IPS-11a (cell line): Measurements from ENCODE around the gene NID1.
"Not testable (repeated sequence)": the region's sequence is repeated elsewhere in the genome, so short reads cannot be mapped to it uniquely, and the experiment has no call there.

Experiments
- H3K4me3 ChIP-seq: one replicate; pipeline ENCODE4 v1.5.1; 2013; ENCODE audit warnings: low read depth, low read length, control low read depth

NID1 gene

DNA sequence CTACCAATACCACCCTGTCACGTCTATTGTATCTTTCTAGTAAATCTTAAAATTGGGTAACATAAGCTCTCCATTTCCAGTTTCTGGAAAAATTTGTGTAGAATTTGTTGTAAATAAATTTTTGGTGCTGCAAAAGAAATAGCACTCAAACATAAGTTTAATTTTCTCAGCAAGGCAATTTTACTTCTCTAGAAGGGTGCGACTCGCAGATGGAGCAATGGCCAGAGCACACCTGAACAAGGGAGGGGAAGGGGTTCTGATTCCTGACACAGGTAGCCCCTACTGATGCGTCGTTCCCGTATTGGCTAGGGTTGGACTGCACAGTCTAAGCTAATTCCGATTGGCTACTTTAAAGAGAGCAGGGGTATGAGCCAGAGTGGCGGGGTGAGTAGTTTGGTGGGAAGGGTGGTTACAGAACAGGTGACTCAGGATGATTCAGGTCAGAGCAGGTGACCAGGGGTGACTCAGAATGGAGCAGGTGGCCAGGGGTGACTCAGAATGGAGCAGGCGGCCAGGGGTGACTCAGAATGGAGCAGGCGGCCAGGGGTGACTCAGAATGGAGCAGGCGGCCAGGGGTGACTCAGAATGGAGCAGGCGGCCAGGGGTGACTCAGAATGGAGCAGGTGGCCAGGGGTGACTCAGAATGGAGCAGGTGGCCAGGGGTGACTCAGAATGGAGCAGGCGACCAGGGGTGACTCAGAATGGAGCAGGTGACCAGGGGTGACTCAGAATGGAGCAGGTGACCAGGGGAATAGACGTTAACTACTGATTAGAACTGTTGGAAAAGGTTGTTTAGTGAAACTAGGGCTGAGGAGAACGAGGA is 32.0 kb upstream of the NID1 start:
- not testable (repeated sequence) for H3K4me3 ChIP-seq

DNA sequence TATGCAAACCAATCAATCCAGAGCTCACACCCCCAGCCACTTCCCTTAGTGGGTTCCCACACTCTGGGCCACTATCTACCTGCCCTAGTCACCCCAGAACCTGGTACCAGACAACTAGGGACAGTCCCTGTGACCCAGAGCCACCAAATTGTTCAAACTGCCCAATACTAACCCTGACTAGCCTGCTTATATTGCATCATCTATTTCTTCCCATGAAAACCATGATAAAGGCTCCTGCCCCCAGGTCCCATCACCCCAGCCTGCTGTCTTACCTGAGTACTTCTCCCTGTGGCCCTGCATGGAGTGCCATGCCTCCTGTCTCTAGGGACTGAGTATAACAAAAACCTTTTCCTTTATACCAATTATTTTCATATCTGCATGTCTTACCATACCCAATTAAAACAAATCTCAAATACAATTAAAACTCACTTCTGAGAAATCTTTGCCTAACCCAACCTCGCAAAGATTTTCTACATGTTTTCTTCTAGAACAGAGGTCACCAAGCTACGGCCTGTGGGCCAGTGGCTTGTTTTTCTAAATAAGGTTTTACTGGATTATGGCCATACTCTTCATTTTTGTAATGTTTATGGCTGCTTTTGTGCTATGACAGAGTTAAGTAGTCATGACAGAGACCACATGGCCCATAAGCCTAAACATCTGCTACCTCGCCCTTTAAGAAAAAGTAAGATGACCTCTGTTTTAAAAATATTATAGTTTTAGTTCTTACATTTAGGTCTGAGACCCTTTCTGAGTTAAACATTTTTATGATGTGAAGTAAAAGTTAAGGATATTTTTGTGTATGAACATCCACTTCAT is 31.0 kb upstream of the NID1 start:
- H3K4me3 ChIP-seq, result no peak overlapping the region

DNA sequence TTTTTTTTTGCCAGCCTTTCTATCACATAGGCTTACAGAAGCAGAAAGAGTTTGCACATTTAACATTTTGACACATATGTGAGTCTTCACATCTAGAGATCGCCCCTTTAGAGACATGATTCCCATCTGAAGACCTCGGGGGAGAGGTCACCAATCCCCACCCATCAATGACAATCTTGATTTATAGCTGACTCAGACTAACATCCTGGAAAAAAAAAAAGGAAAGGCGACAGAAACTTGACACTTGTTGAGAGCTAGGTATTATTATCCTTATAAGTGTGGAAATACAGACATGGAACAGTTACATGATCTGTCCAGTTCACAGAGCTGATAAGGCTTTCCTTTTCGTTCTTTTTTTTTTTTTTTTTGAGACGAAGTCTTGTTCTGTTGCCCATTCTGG is 28.0 kb upstream of the NID1 start:
- no peak overlapping the region for H3K4me3 ChIP-seq

DNA sequence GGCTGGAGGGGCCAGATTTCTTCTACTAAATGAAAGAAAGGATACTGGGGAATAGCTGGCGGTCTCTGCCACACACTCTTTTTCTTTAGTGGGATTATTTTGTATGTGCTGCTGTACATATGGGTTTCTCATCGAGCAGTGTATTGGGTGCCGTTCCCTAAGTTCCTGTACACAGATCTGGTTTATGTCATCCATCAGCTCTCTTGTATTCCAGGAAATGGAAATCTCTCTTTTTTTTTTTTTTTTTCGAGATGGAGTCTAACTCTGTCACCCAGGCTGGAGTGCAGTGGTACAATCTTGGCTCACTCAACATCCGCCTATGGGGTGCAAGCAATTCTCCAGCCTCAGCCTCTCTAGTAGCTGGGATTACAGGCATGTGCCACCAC is 27.0 kb upstream of the NID1 start:
- H3K4me3 ChIP-seq, result no peak overlapping the region

DNA sequence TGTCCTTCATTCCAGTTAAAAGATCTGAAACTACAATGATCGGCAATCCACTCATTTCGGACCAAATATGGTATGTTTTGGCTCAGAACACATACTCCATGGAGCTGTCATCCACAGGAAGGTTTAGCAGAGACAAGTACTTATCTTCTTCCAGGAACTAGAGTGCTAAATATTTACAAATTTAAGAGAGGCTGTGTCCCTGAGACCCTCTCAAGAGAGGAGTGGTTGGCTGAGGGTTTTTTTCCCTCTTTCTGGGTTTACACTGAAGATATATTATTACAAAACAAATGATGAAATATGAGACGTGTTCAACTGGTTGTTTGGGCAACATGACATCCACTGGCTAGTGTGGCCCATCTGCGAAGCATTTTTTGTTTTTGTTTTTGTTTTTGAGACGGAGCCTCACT is 25.9 kb upstream of the NID1 start:
- no peak overlapping the region for H3K4me3 ChIP-seq

DNA sequence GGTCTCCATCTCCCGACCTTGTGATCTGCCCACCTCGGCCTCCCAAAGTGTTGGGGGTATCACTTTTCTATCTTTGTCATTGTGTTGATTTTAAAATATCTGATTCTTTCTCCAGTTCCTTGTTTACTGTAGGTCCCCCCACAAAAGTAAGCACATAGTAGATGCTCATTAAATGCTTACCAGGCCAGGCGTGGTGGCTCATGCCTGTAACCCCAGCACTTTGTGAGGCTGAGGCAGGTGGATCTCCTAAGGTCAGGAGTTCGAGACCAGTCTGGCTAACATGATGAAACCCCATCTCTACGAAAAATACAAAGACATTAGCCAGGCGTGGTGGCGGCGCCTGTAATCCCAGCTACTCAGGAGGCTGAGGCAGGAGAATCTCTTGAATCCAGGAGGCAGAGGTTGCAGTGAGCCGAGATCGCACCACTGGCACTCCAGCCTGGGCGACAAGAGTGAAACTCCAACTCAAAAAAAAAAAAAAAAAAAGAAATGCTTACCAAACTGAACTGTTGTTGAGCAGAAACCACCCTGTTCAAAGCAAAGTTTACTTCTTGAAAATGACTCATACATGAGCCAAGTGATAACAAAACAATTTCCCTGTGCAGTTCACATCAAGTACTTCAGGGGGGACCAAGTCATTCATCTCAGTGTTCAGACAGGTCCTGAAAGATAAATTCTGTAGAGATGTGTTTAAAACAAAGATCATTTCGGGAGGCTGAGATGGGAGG is 24.3 kb upstream of the NID1 start:
- H3K4me3 ChIP-seq, result no peak overlapping the region

DNA sequence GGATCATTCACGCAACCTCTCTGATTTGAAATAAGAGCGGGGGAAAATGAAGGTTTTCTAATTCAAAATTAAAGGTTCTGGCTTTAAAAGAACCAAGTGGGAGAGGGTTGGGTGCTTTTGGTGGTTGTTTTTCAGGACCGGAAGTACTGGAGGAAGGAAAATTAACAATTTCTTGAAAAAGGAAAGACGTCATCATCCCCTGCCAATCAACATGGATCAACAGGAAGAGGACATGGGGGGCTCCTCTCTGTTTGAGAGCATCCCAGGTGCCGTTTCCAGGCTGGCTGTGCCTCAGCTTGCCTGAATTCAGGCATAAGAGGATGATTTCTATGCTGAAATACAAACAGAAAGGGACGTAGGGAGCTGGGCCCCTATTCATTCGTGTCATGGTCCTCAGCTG is 21.6 kb upstream of the NID1 start:
- no peak overlapping the region for H3K4me3 ChIP-seq

DNA sequence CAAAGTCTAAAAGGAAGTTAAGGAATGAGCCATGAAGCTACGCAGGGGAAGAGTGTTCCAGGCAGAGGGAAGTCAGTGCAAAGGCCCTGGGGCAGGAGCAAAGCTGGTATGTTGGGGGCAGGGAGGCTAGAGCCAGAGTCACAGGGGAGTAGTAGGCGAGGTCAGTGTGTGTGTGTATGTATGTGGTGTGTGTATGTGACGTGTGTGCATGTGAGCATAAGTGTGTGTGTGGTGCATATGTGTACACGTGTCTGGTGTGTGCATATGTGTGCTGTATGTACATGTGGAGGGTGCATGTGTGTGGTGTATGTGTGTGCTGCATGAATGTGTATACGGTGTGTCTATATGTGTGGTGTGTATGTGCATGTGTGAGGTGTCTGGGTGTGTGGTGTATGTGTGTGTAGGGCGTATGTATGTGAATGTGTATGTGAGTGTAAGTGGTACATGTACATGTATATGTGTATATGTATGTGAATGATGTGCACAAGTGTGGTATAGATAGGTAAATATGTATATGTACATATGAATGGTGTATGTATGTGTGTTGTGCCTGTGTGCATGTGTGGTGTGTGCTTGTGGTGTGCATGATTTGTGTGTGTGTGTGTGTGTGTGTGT is 20.8 kb upstream of the NID1 start:
- no peak overlapping the region for H3K4me3 ChIP-seq

DNA sequence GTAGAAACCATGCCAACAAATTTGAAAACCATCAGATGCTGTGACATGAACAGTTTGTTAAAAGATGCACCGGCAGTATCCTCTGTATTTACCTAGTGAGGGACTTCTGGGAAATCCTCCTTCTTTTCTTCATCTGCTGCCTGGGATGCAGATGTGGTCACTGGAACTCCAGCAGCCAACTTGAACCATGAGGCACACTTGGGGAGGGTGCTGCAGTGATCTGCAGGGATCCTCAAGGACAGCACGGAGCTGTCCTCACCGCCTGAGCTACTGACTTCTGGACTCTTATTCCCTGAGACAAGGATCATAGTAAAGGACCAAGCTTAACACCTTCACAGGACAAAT is 19.5 kb upstream of the NID1 start:
- no peak overlapping the region for H3K4me3 ChIP-seq

DNA sequence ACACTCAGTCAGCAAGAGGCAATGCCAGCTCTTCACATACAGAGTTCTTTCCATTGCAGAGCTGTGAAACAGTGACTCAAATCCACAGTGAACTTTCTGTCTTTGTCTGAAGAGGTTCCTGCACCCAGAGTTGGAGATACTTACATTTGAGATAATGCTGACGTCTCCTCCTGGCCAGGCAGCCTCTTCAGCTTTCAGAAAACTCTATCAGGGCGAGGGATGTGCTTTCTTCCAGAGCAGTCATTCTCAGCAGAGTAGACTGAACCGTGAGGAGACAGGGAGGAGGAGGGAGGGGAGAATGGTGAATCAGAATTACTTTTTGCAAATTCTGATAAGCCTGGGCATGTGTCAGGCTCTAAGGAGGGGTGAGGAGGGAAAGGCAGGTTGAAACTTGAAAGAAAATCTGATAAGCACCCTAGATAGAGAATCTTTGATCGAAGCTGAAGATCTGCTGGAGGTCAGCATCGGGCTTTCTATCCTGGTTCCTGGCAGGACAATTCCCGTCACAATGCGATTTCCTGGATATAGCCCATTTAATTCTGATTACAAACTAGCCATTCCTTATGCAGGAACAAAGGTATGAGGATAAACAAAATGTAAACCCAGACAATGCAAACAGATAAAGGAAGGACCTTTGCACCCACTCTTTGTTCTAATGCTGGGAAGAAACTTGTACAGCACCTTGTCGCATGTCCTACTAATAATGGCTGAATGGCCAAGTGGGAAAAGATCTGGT is 18.9 kb upstream of the NID1 start:
- H3K4me3 ChIP-seq, result no peak overlapping the region

DNA sequence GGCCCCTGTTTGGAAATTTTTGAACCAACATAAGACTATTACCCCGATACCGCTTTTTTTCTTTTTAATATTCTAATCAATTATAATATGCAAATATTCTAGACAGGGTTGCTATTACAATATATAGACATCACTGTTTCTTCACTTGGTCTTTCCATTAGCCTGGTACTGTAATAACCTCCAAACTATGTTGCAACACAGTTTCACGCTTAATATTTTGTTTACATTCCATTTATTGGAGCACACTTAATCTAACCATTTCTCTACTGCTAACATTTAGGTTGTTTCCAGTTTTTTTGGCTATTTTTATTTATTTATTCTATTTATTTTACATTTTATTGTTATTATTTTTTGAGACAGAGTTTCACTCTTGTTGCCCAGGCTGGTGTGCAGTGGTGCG is 17.6 kb upstream of the NID1 start:
- no peak overlapping the region for H3K4me3 ChIP-seq

DNA sequence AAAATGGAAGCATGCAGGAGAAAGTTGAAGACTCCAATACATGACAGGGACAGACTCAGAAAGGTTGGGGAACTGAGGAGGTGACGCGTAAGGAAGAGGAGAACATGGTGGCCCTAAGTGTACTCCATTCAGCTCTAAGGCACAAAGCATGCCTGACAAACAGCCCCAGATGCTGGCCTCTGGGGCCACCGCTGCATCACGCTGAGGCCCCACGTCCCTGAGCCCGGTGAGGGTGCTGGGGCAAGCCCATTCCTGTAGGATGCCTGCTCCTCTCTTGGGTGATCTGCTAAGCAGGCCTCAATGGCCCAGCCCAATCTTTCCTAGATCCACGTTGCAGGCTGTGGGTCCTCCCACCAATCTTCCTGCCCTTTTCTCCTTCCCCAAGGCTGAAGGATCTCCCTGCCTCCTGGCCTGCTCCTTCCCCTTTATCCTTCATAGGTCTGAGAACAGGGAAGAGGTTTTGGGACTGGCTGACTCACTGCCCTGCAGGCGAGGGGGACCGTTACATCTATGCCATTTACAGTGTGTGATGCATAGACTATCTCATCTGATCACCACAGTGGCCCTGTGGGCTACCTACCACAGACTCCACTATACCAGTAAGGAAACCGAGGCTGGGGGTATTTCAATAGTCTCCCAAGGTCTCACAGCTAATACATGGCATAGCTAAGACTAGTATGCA is 16.8 kb upstream of the NID1 start:
- H3K4me3 ChIP-seq, result no peak overlapping the region

DNA sequence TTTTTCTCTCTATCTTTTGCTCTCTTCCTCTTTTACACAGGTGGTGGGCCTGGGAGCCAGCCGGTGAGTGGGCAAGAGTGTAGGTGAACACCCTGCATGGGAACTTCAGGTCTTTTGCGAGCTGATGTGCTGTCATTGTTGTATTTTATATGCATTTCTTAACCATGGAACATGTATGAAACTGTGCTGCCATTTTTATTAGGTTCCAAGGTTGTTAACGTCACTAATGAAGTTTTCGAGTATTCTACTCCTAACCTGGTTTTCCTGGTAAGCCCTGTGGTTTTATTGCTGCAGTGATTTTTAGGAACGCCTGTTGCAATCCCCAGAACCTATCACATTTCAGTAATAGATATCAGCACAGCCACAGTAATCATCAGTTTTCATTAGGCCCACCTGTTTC is 14.8 kb upstream of the NID1 start:
- H3K4me3 ChIP-seq, result no peak overlapping the region

DNA sequence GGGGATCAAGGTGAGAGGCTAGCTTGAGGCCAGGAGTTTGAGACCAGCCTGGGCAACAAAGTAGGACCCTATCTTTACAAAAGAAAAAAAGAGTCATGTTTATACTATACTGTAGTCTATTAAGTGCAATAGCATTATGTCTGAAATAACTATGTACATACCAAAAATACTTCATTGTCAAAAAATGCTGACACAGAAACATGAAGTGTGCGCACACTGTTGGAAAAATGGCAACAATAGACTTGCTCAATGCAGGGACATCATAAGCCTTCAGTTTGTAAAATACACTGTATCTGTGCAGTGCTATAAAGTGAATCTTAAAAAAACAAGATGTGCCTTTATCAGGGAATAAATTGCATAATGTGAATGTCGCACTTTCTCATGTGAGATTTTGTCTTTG is 14.1 kb upstream of the NID1 start:
- no peak overlapping the region for H3K4me3 ChIP-seq

DNA sequence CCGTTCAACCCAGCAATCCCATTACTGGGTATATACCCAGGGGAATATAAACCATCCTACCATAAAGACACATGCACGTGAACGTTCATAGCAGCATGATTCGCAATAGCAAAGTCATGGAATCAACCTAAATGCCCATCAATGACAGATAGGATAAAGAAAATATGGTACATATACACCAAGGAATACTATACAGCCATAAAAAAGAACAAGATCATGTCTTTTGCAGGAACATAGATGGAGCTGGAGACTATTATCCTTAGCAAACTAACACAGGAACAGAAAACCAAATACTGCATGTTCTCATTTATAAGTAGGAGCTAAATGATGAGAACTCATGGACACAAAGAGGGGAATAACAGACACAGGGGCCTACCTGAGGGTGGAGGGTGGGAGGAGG is 13.2 kb upstream of the NID1 start:
- not testable (repeated sequence) for H3K4me3 ChIP-seq

DNA sequence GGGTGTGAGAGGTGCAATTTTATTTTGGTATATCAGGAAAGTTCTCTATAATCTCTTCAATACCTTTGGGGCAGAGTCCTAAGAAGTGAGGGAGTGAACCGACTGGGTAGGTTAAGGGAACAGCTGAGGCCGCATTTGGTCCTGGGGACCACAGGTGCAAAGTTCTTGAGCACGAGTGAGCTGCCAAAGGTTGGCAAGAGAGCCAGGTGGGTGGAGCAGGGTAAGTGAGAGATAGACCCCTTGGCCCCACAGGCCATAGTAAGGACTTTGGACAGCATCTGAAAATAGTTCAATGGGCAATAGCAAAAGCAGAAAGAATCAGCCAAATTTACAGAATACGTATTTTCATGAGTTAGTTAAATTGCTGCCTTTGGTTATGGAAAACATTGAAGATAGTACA is 11.0 kb upstream of the NID1 start:
- H3K4me3 ChIP-seq, result no peak overlapping the region

DNA sequence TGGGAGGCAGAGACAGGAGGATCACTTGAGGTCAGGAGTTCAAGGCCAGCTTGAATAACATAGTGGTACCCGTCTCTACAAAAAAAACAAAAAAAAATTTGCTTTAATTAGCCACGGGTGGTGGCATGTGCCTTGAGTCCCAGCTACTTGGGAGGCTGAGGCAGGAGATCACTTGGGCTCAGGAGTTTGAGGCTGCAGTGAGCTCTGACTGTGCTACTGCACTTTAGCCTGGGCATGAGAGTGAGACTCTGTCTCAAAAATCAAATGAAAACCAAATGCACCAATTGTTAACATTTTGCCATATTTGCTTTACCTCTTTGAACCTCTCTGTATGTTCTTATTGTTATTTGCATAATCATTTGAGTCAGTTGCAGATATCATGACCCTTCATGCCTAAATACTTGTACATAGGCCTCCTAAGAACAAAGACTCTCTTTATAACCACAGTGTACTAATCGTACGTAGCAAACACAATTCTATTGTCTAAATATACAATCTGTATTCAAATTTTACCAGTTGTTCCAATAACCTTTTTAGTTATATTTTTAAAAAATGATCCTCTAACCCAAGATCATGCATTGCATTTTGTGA is 8.5 kb upstream of the NID1 start:
- no peak overlapping the region for H3K4me3 ChIP-seq

DNA sequence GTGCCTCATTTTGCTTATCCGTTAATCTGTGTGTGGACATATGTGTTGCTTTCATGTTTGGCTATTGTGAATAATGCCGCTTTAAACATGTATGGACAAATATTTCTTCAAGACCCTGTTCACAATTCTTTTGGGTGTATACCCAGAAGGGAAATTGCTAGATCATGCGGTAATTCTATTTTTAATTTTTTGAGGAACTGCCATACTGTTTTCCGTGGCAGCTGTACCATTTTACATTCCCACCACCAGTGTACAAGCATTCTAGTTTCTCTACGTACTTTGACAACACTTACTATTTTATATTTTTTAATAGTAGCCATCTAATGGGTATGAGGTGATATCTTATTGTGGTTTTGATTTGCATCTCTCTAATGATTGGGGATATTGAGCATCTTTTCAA is 7.1 kb upstream of the NID1 start:
- H3K4me3 ChIP-seq, result no peak overlapping the region

DNA sequence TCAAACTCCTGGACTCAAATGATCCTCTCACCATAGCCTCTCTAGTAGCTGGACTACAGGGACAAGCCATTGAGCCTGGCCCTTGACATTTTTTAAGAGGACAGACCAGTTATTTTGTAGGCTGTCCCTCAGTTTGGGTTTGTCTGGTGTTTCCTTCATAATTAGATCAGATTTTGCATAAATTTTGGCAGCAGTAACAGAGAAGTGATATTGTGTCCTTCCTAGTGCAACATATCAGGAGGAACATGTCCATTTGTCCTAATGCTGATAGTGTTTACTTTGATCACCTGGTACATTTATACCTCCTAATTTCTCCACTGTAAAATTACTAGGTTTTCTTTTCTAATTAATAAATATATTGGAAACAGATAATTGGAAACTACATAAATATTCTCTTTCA is 5.9 kb upstream of the NID1 start:
- H3K4me3 ChIP-seq, result no peak overlapping the region

DNA sequence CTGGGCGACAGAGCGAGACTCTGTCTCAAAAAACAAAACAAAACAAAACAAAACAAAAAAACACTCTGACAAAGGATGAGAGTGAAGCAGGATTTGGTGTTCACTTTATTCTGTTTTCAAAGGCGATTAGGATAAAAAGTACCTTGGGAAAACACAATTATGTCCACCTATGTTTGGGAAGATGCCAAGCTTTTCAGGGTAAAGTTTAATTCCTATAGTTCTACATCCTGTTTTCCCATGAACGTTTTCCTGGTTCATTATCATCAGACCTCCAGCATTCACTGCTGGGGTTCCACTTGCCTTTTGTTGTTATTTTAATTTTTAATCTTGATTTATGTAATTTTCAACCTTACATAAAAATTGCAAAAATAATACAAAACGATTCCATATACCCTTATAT is 4.9 kb upstream of the NID1 start:
- no peak overlapping the region for H3K4me3 ChIP-seq
